HepG2 (cell line): ENCODE results near the gene NAV3.

Experiments
- GABPA ChIP-seq, 2 experiments: IDR thresholded peaks; 2 replicates each; pipeline ENCODE4 v1.6.1; 2011 to 2016; ENCODE audit warnings: low read depth in 2 of 2, low read length in 1 of 2, missing biosample characterization in 1 of 2, missing genetic modification characterization in 1 of 2
- POLR2G ChIP-seq: fragments of 200-400 bp; formaldehyde crosslinking; IDR thresholded peaks from 2 replicates; pipeline ENCODE4 v1.6.1; 2018; ENCODE audit warnings: mild to moderate bottlenecking, low read depth, low read length, moderate library complexity
- ZBTB21 ChIP-seq: sonication (generic); formaldehyde crosslinking; IDR thresholded peaks from 2 replicates; pipeline ENCODE4 v1.4.0; 2020; ENCODE audit warnings: missing genetic modification reagents
- ZC3H4 ChIP-seq: sonication (generic); formaldehyde crosslinking; IDR thresholded peaks from 2 replicates; pipeline ENCODE4 v1.4.0; 2020; ENCODE audit warnings: missing genetic modification reagents, borderline replicate concordance

GRCh38 chr12:77847060-77847541 is 16.4 kb downstream of the NAV3 start:
- no peak for TF ChIP-seq GABPA (IDR thresholded peaks at IDR 0.05; ENCODE audit: low read depth, low read length)
- no peak for TF ChIP-seq GABPA (CRISPR knock-in tag; IDR thresholded peaks at IDR 0.05; ENCODE audit: low read depth)
- no peak for TF ChIP-seq ZBTB21
- TF ChIP-seq ZC3H4 (CRISPR knock-in tag), result no peak
- TF ChIP-seq POLR2G, result no peak
